Suprapubic skin (tissue), 3 donors: ENCODE data around the gene CCSER1.

Experiments used
- CTCF ChIP-seq, 2 donors: fragments of 200-600 bp in 1 of 2; fragments of 450-650 bp in 1 of 2; sonication (generic) in 1 of 2; IDR thresholded peaks; one replicate each; pipeline ENCODE4 v1.5.1; 2016 to 2019; ENCODE audit warnings: antibody characterized with exemption in 2 of 2, mild to moderate bottlenecking in 1 of 2, moderate library complexity in 1 of 2
- POLR2A ChIP-seq, 2 donors: fragments of 450-650 bp; IDR thresholded peaks; one replicate each; pipeline ENCODE4 v1.6.1; 2017; ENCODE audit warnings: antibody characterized with exemption in 2 of 2, mild to moderate bottlenecking in 2 of 2, moderate library complexity in 2 of 2

- TF ChIP-seq CTCF (IDR thresholded peaks at IDR 0.05) (no peak), POLR2A (IDR thresholded peaks at IDR 0.05) (no peak)
These were observed 316.0 kb downstream of the CCSER1 start for GRCh38 chr4:90443231-90443630.
